SK-N-SH treated with all-trans-retinoic acid at 6 μM for 48 hours (cell line): ENCODE data around the gene ATP6V1G1.

Experiments
- ATAC-seq: fragments of 200-7000 bp; cut with Tn5 transposase; 3 replicates; pipeline ENCODE4 v1.9.1; 2020; ENCODE audit warnings: mild to moderate bottlenecking, moderate library complexity
- ARNTL ChIP-seq: fragments of 450-650 bp; formaldehyde crosslinking; IDR thresholded peaks from 2 replicates; pipeline ENCODE4 v1.5.0; 2020; ENCODE audit warnings: low read depth, mild to moderate bottlenecking, moderate library complexity, borderline replicate concordance
- BACH2 ChIP-seq: fragments of 250-450 bp; sonication (Bioruptor Pico); IDR thresholded peaks from 2 replicates; pipeline ENCODE4 v1.9.0; 2021; ENCODE audit warnings: mild to moderate bottlenecking, borderline replicate concordance
- CREB5 ChIP-seq: fragments of 250-450 bp; sonication (Bioruptor Pico); IDR thresholded peaks from 2 replicates; pipeline ENCODE4 v1.5.1; 2020; ENCODE audit warnings: low read depth, mild to moderate bottlenecking, moderate library complexity
- CSDC2 ChIP-seq: fragments of 250-450 bp; sonication (Bioruptor Pico); IDR thresholded peaks from 2 replicates; pipeline ENCODE4 v1.5.0; 2020; ENCODE audit warnings: mild to moderate bottlenecking, moderate library complexity
- CSRNP3 ChIP-seq: fragments of 250-450 bp; sonication (Bioruptor Pico); IDR thresholded peaks from 2 replicates; pipeline ENCODE4 v1.5.1; 2021; ENCODE audit warnings: mild to moderate bottlenecking, moderate library complexity
- ESRRG ChIP-seq: fragments of 250-450 bp; sonication (Bioruptor Pico); IDR thresholded peaks from 2 replicates; pipeline ENCODE4 v1.6.1; 2021; ENCODE audit warnings: mild to moderate bottlenecking
- GLIS3 ChIP-seq: fragments of 250-450 bp; sonication (Bioruptor Pico); IDR thresholded peaks from 2 replicates; pipeline ENCODE4 v1.5.0; 2020; ENCODE audit warnings: mild to moderate bottlenecking, moderate library complexity
- OSR1 ChIP-seq: fragments of 250-450 bp; sonication (Bioruptor Pico); IDR thresholded peaks from 2 replicates; pipeline ENCODE4 v1.8.0; 2022; ENCODE audit warnings: moderate library complexity, mild to moderate bottlenecking, inconsistent platforms
- PATZ1 ChIP-seq: fragments of 250-450 bp; sonication (Bioruptor Pico); IDR thresholded peaks from 2 replicates; pipeline ENCODE4 v1.8.0; 2020; ENCODE audit warnings: mild to moderate bottlenecking, moderate library complexity, borderline replicate concordance
- POU6F1 ChIP-seq: fragments of 250-450 bp; sonication (Bioruptor Pico); IDR thresholded peaks from 2 replicates; pipeline ENCODE4 v1.8.0; 2021; ENCODE audit warnings: low read depth, mild to moderate bottlenecking, moderate library complexity, borderline replicate concordance
- PPARA ChIP-seq: fragments of 250-450 bp; sonication (Bioruptor Pico); IDR thresholded peaks from 2 replicates; pipeline ENCODE4 v1.5.0; 2020; ENCODE audit warnings: mild to moderate bottlenecking, borderline replicate concordance
- RARB ChIP-seq: fragments of 250-450 bp; sonication (Bioruptor Pico); IDR thresholded peaks from 2 replicates; pipeline ENCODE4 v1.8.0; 2021; ENCODE audit warnings: mild to moderate bottlenecking, moderate library complexity
- SNAI2 ChIP-seq: fragments of 250-450 bp; sonication (Bioruptor Pico); IDR thresholded peaks from 2 replicates; pipeline ENCODE4 v1.5.0; 2020; ENCODE audit warnings: mild to moderate bottlenecking, moderate library complexity
- TCF4 ChIP-seq: fragments of 250-450 bp; sonication (Bioruptor Pico); IDR thresholded peaks from 2 replicates; pipeline ENCODE4 v1.8.0; 2021; ENCODE audit warnings: mild to moderate bottlenecking, moderate library complexity, borderline replicate concordance
- TSHZ2 ChIP-seq: fragments of 250-450 bp; sonication (Bioruptor Pico); IDR thresholded peaks from 2 replicates; pipeline ENCODE4 v1.5.0; 2020; ENCODE audit warnings: mild to moderate bottlenecking, moderate library complexity
- ZC3H10 ChIP-seq: fragments of 250-450 bp; sonication (Bioruptor Pico); IDR thresholded peaks from 2 replicates; pipeline ENCODE4 v1.5.1; 2021; ENCODE audit warnings: mild to moderate bottlenecking, moderate library complexity
- ZFP3 ChIP-seq: fragments of 250-450 bp; sonication (Bioruptor Pico); IDR thresholded peaks from 2 replicates; pipeline ENCODE4 v1.5.0; 2020; ENCODE audit warnings: mild to moderate bottlenecking, moderate library complexity
- ZFP30 ChIP-seq: fragments of 450-650 bp; formaldehyde crosslinking; IDR thresholded peaks from 2 replicates; pipeline ENCODE4 v1.5.0; 2022; ENCODE audit warnings: mild to moderate bottlenecking, moderate library complexity
- ZNF565 ChIP-seq: fragments of 450-650 bp; formaldehyde crosslinking; conservative IDR thresholded peaks from 2 replicates; pipeline ENCODE4 v1.5.0; 2020; ENCODE audit warnings: low read depth, mild to moderate bottlenecking, moderate library complexity
- ZNF70 ChIP-seq: fragments of 450-650 bp; formaldehyde crosslinking; IDR thresholded peaks from 2 replicates; pipeline ENCODE4 v1.5.0; 2020; ENCODE audit warnings: mild to moderate bottlenecking, moderate library complexity
- ZNF8 ChIP-seq: fragments of 450-650 bp; formaldehyde crosslinking; IDR thresholded peaks from 2 replicates; pipeline ENCODE4 v1.5.0; 2020; ENCODE audit warnings: mild to moderate bottlenecking, moderate library complexity

Gene ATP6V1G1

GRCh38 chr9:114643001-114643400, 55.4 kb downstream of the ATP6V1G1 start:
- TF ChIP-seq ARNTL (CRISPR knock-in tag) = no peak
- TF ChIP-seq ZFP30 = no peak
- no peak for TF ChIP-seq ZNF70 (CRISPR knock-in tag)
- TF ChIP-seq BACH2 (CRISPR knock-in tag) = no peak
- TF ChIP-seq CREB5 (CRISPR knock-in tag) = no peak
- no peak for TF ChIP-seq CSDC2 (CRISPR knock-in tag)
- ATAC-seq = no peak

GRCh38 chr9:114643896-114644295, 56.3 kb downstream of the ATP6V1G1 start:
- TF ChIP-seq RARB (CRISPR knock-in tag) = no peak
- no peak for TF ChIP-seq ZNF70 (CRISPR knock-in tag)
- TF ChIP-seq PPARA (CRISPR knock-in tag) = no peak
- no peak for TF ChIP-seq SNAI2 (CRISPR knock-in tag)
- no peak for TF ChIP-seq CREB5 (CRISPR knock-in tag)
- no peak for TF ChIP-seq GLIS3 (CRISPR knock-in tag)
- TF ChIP-seq TSHZ2 (CRISPR knock-in tag) = no peak
- TF ChIP-seq ZFP30 = no peak
- no peak for TF ChIP-seq POU6F1 (CRISPR knock-in tag)
- no peak for TF ChIP-seq ESRRG (CRISPR knock-in tag)
- no peak for TF ChIP-seq OSR1 (CRISPR knock-in tag)
- TF ChIP-seq PATZ1 (CRISPR knock-in tag) = no peak
- TF ChIP-seq ZFP3 (CRISPR knock-in tag) = no peak
- no peak for TF ChIP-seq ZNF565
- no peak for TF ChIP-seq CSRNP3
- TF ChIP-seq ZNF8 (CRISPR knock-in tag) = no peak
- TF ChIP-seq ZC3H10 (CRISPR knock-in tag) = no peak
- no peak for TF ChIP-seq BACH2 (CRISPR knock-in tag)
- TF ChIP-seq TCF4 (CRISPR knock-in tag) = no peak

More at GRCh38 chr9:114643896-114644295, 56.3 kb downstream of the ATP6V1G1 start:
- no peak for ATAC-seq
